RWPE2 (cell line): ENCODE data around the gene MUC15.

ENCODE experiments used
- ATAC-seq: fragments of 200-7000 bp; cut with Tn5 transposase; 3 replicates; pipeline ENCODE4 v1.9.1; 2021; ENCODE audit warnings: low read depth
- DNase-seq: peaks from one replicate; pipeline ENCODE4 v3.0.0-alpha.2; 2020; ENCODE audit warnings: low spot score
- H3K27ac ChIP-seq: fragments of 450-650 bp; 2 replicates; pipeline ENCODE4 v1.5.1; 2017; ENCODE audit warnings: mild to moderate bottlenecking; ENCODE audit not compliant: poor library complexity, severe bottlenecking
- H3K27me3 ChIP-seq: fragments of 250-450 bp; sonication (Bioruptor Pico); 2 replicates; pipeline ENCODE4 v1.5.1; 2021; ENCODE audit warnings: mild to moderate bottlenecking, moderate library complexity; ENCODE audit not compliant: insufficient read depth, poor library complexity, severe bottlenecking
- H3K36me3 ChIP-seq: fragments of 250-450 bp; sonication (Bioruptor Pico); 2 replicates; pipeline ENCODE4 v1.5.1; 2020; ENCODE audit warnings: low read depth, mild to moderate bottlenecking, moderate library complexity
- H3K4me1 ChIP-seq: fragments of 250-450 bp; sonication (Bioruptor Pico); 2 replicates; pipeline ENCODE4 v1.5.1; 2021; ENCODE audit warnings: mild to moderate bottlenecking, moderate library complexity; ENCODE audit not compliant: insufficient read depth, poor library complexity, severe bottlenecking
- H3K4me3 ChIP-seq: fragments of 250-450 bp; sonication (Bioruptor Pico); 2 replicates; pipeline ENCODE4 v1.5.1; 2021; ENCODE audit warnings: mild to moderate bottlenecking, moderate library complexity; ENCODE audit not compliant: severe bottlenecking
- H3K9me3 ChIP-seq: fragments of 250-450 bp; sonication (Bioruptor Pico); 2 replicates; pipeline ENCODE4 v1.5.1; 2021; ENCODE audit warnings: mild to moderate bottlenecking, moderate library complexity; ENCODE audit not compliant: severe bottlenecking
- TF ChIP-seq, protein P1 (sequence below): fragments of 450-650 bp; IDR thresholded peaks from one replicate; pipeline ENCODE4 v1.5.1; 2017; ENCODE audit warnings: mild to moderate bottlenecking, moderate library complexity; ENCODE audit not compliant: poor library complexity, severe bottlenecking

MUC15 gene

DNA sequence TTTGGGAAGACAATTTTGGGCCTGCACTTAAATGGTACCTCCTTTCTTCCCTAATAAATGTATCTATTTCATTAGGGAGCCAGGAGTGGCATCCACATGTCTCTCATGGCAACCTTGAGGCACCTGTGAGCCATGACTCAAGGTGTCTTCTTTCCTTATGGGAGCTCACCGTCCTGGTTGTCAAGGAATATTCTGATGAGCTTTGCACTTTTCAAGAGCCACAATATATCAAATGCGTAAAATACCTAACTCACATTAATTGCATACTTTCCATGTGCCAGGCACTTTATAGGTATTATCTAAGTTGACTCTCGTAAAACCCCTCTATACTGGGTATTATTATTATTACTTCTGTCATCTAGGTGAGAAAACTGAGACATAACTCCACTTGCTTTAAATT, 32.5 kb downstream of the MUC15 start:
- H3K9me3 ChIP-seq: no peaks in the 10 kb centered on the region
- TF ChIP-seq, protein P1, sequence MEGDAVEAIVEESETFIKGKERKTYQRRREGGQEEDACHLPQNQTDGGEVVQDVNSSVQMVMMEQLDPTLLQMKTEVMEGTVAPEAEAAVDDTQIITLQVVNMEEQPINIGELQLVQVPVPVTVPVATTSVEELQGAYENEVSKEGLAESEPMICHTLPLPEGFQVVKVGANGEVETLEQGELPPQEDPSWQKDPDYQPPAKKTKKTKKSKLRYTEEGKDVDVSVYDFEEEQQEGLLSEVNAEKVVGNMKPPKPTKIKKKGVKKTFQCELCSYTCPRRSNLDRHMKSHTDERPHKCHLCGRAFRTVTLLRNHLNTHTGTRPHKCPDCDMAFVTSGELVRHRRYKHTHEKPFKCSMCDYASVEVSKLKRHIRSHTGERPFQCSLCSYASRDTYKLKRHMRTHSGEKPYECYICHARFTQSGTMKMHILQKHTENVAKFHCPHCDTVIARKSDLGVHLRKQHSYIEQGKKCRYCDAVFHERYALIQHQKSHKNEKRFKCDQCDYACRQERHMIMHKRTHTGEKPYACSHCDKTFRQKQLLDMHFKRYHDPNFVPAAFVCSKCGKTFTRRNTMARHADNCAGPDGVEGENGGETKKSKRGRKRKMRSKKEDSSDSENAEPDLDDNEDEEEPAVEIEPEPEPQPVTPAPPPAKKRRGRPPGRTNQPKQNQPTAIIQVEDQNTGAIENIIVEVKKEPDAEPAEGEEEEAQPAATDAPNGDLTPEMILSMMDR: no peak
- H3K4me3 ChIP-seq: no peak overlapping the region
- no peaks in the 10 kb centered on the region for H3K4me1 ChIP-seq
- no peak for DNase-seq
- H3K36me3 ChIP-seq: no peaks in the 10 kb centered on the region
- no peak overlapping the region for H3K27ac ChIP-seq
- no peaks in the 10 kb centered on the region for H3K27me3 ChIP-seq
- no peak for ATAC-seq

DNA sequence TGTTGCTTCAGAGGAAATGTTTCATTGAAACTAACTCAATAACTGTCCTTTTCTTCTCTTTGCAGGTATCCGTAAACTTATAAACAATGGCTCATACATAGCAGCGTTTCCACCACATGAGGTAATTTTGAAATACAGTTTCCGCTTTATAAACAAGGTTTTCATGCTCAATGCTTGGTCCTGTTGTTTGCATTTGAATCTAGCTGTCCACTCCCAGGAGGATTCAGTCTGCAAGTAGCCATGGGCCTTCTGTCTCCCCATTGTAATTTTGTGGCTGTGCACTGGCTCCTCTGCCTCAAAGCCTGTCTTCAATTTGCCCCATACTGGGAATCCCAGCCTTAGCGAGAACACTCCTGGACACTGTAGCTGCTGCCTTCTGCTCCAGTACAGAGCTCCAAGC, 34.7 kb downstream of the MUC15 start:
- Histone ChIP-seq H3K27ac (no peak overlapping the region), H3K9me3 (no peaks in the 10 kb centered on the region), H3K4me3 (no peak overlapping the region), H3K36me3 (no peaks in the 10 kb centered on the region), H3K27me3 (no peaks in the 10 kb centered on the region), H3K4me1 (no peaks in the 10 kb centered on the region)
- TF ChIP-seq, protein P1: no peak
- ATAC-seq: no peak
- no peak for DNase-seq

DNA sequence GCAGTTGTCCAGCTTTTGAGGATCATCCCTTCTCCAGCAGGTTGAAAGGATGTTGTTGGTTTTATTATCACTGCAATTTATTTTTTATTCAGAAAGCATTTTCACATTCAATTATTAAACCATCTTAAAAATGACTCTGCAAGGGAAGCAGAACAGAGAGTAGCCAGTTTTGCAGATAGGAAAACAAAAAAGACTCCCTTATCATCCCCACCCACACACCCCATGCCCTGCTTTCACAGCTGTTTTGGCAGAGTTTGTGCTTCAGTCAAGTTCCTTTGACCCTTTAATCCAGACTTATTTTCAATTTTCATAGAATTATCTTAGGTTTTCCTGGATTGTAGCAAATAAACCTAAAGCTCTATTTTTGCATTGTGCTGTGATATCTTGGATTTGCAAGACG, 44.4 kb downstream of the MUC15 start:
- Histone ChIP-seq H3K27ac (no peak overlapping the region), H3K36me3 (no peaks in the 10 kb centered on the region), H3K4me3 (no peak overlapping the region), H3K4me1 (no peaks in the 10 kb centered on the region), H3K9me3 (no peaks in the 10 kb centered on the region), H3K27me3 (no peaks in the 10 kb centered on the region)
- DNase-seq: no peak
- TF ChIP-seq, protein P1: no peak
- no peak for ATAC-seq

DNA sequence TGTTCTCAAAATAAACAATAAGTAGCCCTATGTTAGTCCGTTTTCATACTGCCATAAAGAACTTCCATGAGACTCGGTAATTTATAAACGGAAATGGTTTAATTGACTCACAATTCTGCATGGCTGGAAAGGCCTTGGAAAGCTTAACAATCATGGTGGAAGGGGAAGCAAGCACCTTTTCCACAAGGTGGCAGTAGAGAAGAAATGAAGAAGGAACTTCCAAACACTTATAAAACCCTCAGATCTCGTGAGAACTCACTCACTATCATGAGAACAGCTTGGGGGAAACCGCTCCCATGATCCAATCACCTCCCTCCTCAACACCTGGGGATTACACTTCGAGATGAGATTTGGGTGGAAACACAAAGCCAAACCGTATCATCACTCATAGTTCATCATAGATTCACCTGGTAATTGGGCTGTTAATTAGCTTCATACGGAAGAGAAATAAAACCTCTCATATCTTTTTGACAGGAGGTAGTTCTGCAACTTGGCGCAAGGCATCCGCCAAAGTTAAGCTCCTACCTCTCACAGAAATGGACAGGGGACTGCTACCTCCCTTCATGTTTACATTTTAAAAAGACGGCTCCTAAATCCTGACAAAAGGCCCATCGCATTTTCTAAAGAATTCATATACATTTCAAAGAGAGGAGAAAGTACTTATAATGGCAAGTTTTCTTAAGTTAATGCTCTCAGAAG, 49.0 kb downstream of the MUC15 start:
- peak; percentile 25; the same call in 2 of the 3 replicates for ATAC-seq
- Histone ChIP-seq H3K4me1 (no peaks in the 10 kb centered on the region), H3K27ac (no peak overlapping the region), H3K9me3 (no peaks in the 10 kb centered on the region), H3K27me3 (no peaks in the 10 kb centered on the region), H3K36me3 (no peaks in the 10 kb centered on the region), H3K4me3 (no peak overlapping the region)
- no peak for DNase-seq
- TF ChIP-seq, protein P1: peak; percentile 64

DNA sequence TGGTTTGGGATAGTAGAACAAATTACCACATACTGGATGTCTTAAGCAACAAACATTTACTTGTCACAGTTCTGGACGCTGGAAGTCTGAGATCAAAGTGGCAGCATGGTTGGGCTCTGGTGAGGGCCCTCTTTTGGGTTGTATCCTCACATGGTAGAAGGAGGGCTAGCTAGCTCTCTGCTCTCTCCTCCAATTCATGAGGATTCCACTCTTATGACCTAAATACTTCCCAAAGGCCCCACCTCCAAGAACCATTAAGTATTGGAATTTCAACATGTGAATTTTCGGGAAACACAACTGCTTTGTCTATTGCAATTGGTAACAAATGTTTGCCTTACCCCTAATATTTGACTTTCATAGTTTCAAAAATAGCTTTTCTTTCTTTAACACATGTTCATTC, 52.6 kb downstream of the MUC15 start:
- Histone ChIP-seq H3K9me3 (no peaks in the 10 kb centered on the region), H3K27ac (no peak overlapping the region), H3K4me1 (no peaks in the 10 kb centered on the region), H3K4me3 (no peak overlapping the region), H3K27me3 (no peaks in the 10 kb centered on the region), H3K36me3 (no peaks in the 10 kb centered on the region)
- no peak for ATAC-seq
- no peak for DNase-seq
- TF ChIP-seq, protein P1: no peak
